Prostate gland (tissue), 2 donors: Measurements from ENCODE around the gene PRLH. TPM values are rescaled to one million over a fixed set of nuclear protein-coding genes. Genes with fewer than 3 reads are reported as not detected.

Experiments used
- DNase-seq: peaks from one replicate; pipeline ENCODE4 v3.0.0-alpha.2; 2019; ENCODE audit warnings: low spot score
- H3K27ac ChIP-seq, 2 donors: fragments of 200-600 bp; sonication (generic); 2 replicates each; pipeline ENCODE4 v1.5.1; 2017 to 2019
- H3K27me3 ChIP-seq: fragments of 200-600 bp; sonication (generic); replicated peaks from 2 replicates; pipeline ENCODE4 v1.5.1; 2019; ENCODE audit not compliant: insufficient read depth
- H3K36me3 ChIP-seq, 2 donors: fragments of 200-600 bp; sonication (generic); 1 replicate in 1 of 2; 2 replicates in 1 of 2; pipeline versions ENCODE4 v1.5.1 to v1.8.1; 2017 to 2019
- H3K4me1 ChIP-seq: fragments of 200-600 bp; sonication (generic); replicated peaks from 2 replicates; pipeline ENCODE4 v1.5.1; 2019
- H3K4me3 ChIP-seq, 2 donors: fragments of 200-600 bp; sonication (generic); 2 replicates each; pipeline ENCODE4 v1.5.1; 2017 to 2019
- H3K9me3 ChIP-seq: fragments of 200-600 bp; sonication (generic); 2 replicates; pipeline ENCODE4 v1.5.1; 2017
- POLR2A ChIP-seq: fragments of 450-650 bp; IDR thresholded peaks from one replicate; pipeline ENCODE4 v1.6.1; 2016; ENCODE audit warnings: antibody characterized with exemption, mild to moderate bottlenecking
- POLR2AphosphoS5 ChIP-seq: sonication (generic); formaldehyde crosslinking; IDR thresholded peaks from one replicate; pipeline ENCODE4 v1.6.1; 2017; ENCODE audit warnings: antibody characterized with exemption
- WGBS: methylation state at CpG from one replicate; pipeline ENCODE4 v1.1.5; 2018; 5-methylcytosine and 5-hydroxymethylcytosine counted together
- intact Hi-C: fragments of 100-400 bp; cut with DNase I; formaldehyde crosslinking; loops from one replicate; pipeline ENCODE4 v1.14.2; 2022
- total RNA-seq, 2 donors: library from RNA; depleted of rRNA; stranded (reverse); fragments of >200 nt; gene quantifications; one replicate each; pipeline ENCODE4 v1.1.0, GENCODE V29; 2016
- TF ChIP-seq, protein P1 (sequence below), 4 experiments: fragments of 200-600 bp in 2 of 4; fragments of 450-650 bp in 2 of 4; sonication (generic) in 2 of 4; IDR thresholded peaks; 1 replicate in 3 of 4; 2 replicates in 1 of 4; pipeline ENCODE4 v1.5.1; 2016 to 2019; ENCODE audit warnings: antibody characterized with exemption in 4 of 4, mild to moderate bottlenecking in 2 of 4, moderate library complexity in 2 of 4

Gene PRLH
- not detected for total RNA-seq

DNA sequence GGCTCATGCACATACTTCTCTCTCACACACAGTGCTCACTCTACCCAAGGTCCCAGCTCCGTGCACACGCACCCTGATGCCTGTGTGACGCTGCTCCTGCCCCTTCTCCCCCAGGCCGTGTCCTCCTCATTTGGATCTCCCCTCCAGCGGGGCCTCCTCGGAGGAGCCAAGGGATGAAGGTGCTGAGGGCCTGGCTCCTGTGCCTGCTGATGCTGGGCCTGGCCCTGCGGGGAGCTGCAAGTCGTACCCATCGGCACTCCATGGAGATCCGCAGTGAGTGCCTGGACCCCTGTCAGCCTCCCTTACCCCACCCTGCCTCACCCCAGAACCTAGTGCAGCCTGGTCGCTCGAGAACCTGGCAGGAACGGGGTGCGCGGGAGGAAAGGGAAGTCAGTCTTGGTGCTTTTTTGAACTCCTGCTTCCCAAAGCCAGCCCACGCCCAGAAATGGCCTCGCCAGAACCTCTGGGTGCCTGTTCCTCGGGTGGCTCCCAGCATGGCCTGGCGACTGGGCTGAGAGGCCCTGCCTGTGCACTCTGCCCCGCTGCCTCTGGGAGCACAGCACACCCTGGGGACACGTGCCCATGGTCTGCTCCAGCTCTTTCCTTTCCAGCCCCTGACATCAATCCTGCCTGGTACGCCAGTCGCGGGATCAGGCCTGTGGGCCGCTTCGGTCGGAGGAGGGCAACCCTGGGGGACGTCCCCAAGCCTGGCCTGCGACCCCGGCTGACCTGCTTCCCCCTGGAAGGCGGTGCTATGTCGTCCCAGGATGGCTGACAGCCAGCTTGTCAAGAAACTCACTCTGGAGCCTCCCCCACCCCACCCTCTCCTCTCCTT, at the start of gene PRLH:
TSS of gene PRLH (plus strand) at position 174 of the 835 bp plus-strand sequence. CDS start at position 174, 0 bp downstream.
- intact Hi-C loops, result no loop called here
- H3K36me3 ChIP-seq, result no peaks in the 10 kb centered on the region
- H3K4me3 ChIP-seq, result no peak within 1 kb of the TSS
- no peaks in the 10 kb centered on the region for H3K27me3 ChIP-seq
- 82% methylated on average over 31 of the region's 32 CpGs for WGBS
- no peaks in the 10 kb centered on the region for H3K9me3 ChIP-seq
- no peak within 1 kb of the TSS for H3K27ac ChIP-seq
- no peak for DNase-seq
- TF ChIP-seq POLR2AphosphoS5, result no peak
- TF ChIP-seq, protein P1, sequence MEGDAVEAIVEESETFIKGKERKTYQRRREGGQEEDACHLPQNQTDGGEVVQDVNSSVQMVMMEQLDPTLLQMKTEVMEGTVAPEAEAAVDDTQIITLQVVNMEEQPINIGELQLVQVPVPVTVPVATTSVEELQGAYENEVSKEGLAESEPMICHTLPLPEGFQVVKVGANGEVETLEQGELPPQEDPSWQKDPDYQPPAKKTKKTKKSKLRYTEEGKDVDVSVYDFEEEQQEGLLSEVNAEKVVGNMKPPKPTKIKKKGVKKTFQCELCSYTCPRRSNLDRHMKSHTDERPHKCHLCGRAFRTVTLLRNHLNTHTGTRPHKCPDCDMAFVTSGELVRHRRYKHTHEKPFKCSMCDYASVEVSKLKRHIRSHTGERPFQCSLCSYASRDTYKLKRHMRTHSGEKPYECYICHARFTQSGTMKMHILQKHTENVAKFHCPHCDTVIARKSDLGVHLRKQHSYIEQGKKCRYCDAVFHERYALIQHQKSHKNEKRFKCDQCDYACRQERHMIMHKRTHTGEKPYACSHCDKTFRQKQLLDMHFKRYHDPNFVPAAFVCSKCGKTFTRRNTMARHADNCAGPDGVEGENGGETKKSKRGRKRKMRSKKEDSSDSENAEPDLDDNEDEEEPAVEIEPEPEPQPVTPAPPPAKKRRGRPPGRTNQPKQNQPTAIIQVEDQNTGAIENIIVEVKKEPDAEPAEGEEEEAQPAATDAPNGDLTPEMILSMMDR (IDR thresholded peaks at IDR 0.05), result no peak
- TF ChIP-seq POLR2A, result no peak
- no peaks in the 10 kb centered on the region for H3K4me1 ChIP-seq

DNA sequence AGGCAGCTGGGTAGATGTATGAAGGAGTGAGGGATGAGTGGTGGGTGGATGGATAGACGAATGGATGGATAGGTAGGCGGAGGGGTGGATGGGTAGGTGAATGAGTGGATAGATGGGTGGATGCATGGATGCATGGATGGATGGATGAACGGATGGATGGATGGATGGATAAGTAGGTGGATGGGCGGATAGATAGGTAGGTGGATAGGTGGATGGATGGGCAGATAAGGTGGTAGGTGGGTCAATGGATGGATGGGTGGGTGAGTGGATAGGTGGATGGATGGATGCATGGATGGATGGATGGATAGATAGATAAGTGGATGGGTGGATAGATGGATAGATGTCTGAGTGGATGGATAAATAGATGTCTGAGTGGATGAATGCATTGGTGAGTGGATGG, 49.2 kb upstream of the PRLH start:
- H3K27me3 ChIP-seq, result no peaks in the 10 kb centered on the region
- H3K9me3 ChIP-seq, result no peaks in the 10 kb centered on the region
- no peak overlapping the region for H3K4me3 ChIP-seq
- 88% methylated on average over 4 of the region's 4 CpGs for WGBS
- no peak overlapping the region for H3K27ac ChIP-seq
- H3K36me3 ChIP-seq, result no peaks in the 10 kb centered on the region
- intact Hi-C loops, result loop anchor here (10.0 kb wide), 1 partner anchor 148 kb away; no protein-coding TSS in a partner anchor
- peaks cover 21% of the 10 kb centered on the region for H3K4me1 ChIP-seq
- TF ChIP-seq POLR2AphosphoS5 (no peak), POLR2A (no peak)
- TF ChIP-seq, protein P1 (IDR thresholded peaks at IDR 0.05), result no peak
- no peak for DNase-seq

DNA sequence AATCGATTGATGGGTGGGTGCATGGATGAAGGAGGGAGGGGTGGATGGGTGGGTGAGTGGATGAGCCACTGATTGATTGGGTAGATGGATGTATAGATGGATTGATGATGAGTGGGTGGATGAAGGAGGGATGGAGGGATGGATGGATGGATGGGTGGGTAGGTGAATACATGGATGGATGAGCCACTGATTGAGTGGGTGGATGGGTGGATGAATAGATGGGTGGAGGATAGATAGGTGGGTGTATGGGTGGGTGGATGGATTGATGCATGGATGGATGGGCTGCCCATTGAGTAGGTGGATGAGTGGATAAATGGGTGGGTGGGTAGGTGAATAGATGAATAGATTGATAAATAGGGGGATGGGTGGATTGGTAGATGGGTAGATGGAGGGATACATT, 48.4 kb upstream of the PRLH start:
- TF ChIP-seq POLR2AphosphoS5, result no peak
- TF ChIP-seq POLR2A, result no peak
- TF ChIP-seq, protein P1 (IDR thresholded peaks at IDR 0.05), result no peak
- no peaks in the 10 kb centered on the region for H3K9me3 ChIP-seq
- DNase-seq, result no peak
- WGBS, result 96% methylated on average over 1 of the region's 1 CpG
- H3K4me1 ChIP-seq, result peaks cover 12% of the 10 kb centered on the region
- H3K36me3 ChIP-seq, result no peaks in the 10 kb centered on the region
- no peaks in the 10 kb centered on the region for H3K27me3 ChIP-seq
- no peak overlapping the region for H3K4me3 ChIP-seq
- H3K27ac ChIP-seq, result no peak overlapping the region
- intact Hi-C loops, result loop anchor here (10.0 kb wide), 1 partner anchor 147 kb away; no protein-coding TSS in a partner anchor

GRCh38 chr2:237519506-237520245, 46.7 kb upstream of the PRLH start:
- intact Hi-C loops, result loop anchor here (2.0 to 10.0 kb wide), 2 partner anchors 43 to 145 kb away; no protein-coding TSS in a partner anchor
- Histone ChIP-seq H3K27ac (no peak overlapping the region), H3K4me1 (peaks cover 1% of the 10 kb centered on the region), H3K9me3 (no peaks in the 10 kb centered on the region), H3K27me3 (no peaks in the 10 kb centered on the region), H3K36me3 (no peaks in the 10 kb centered on the region), H3K4me3 (no peak overlapping the region)
- no peak for DNase-seq
- 76% methylated on average over 14 of the region's 14 CpGs for WGBS
- TF ChIP-seq POLR2A (no peak), POLR2AphosphoS5 (no peak)
- TF ChIP-seq, protein P1 (IDR thresholded peaks at IDR 0.05), result no peak
